Erythroblast (primary cell): ENCODE data around the gene KMT5B.

Experiments used
- GATA1 ChIP-seq: IDR thresholded peaks from 2 replicates; pipeline ENCODE4 v1.6.1; 2011; ENCODE audit warnings: low read depth, mild to moderate bottlenecking, control low read depth, low read length, moderate library complexity
- POLR2A ChIP-seq: IDR thresholded peaks from 2 replicates; pipeline ENCODE4 v1.6.1; 2011; ENCODE audit warnings: mild to moderate bottlenecking, low read length

GRCh38 chr11:68150037-68150436, 63.1 kb downstream of the KMT5B start:
- TF ChIP-seq POLR2A (no peak), GATA1 (no peak)
